ENCODE measurements around the gene OSMR.
A peak's percentile ranks its signal among the peaks of the same experiment; 100 is the strongest.

The OSMR gene

DNA sequence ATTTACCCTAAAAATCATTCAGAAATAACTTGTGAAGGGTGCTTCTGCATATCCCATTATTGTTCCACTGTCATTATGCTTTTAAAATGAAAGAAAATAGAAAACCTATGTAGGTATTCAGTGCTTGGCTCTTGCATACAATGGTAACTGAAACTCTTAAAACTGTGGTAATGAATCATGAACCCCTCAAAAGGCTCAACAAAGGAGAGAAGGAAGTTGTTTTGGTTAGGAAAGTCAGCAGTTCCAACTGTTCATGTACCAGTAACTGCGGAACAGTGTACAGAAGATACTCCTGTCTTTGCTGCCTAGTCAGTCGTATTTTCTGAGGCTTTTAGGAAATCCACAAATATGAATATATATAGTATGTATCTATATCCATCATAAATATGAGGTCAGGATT lies 96.1 kb downstream of the OSMR start:
- Histone ChIP-seq H3K79me1 (ENCODE audit: low read length) (no peaks in the 10 kb centered on the region), H3K27me3 (ENCODE audit: insufficient read depth, low read length) (no peaks in the 10 kb centered on the region), H3K9ac (ENCODE audit: low read length) (no peak overlapping the region), H4K12ac (ENCODE audit: low read depth, low read length) (no peak overlapping the region), H3K4me1 (ENCODE audit: control insufficient read depth in 1 of 2, insufficient read depth in 2 of 2, low read length in 2 of 2) (no peaks in the 10 kb centered on the region), H2AK5ac (ENCODE audit: low read length) (no peak overlapping the region), H3K9me3 (ENCODE audit: insufficient read depth, low read depth, low read length) (no peaks in the 10 kb centered on the region), H4K91ac (ENCODE audit: low read depth, low read length) (no peak overlapping the region), H2BK5ac (ENCODE audit: low read depth, low read length, poor library complexity) (no peak overlapping the region), H3K4me2 (ENCODE audit: low read length) (no peak overlapping the region), H3K18ac (ENCODE audit: low read length) (no peak overlapping the region), H2AFZ (ENCODE audit: insufficient read depth, low read length, poor library complexity) (no peak overlapping the region), H3K27ac (ENCODE audit: low read depth, low read length) (no peak overlapping the region), H3K14ac (ENCODE audit: low read length) (no peak overlapping the region), H3K36me3 (ENCODE audit: control insufficient read depth in 1 of 2, insufficient read depth in 2 of 2, low read length in 2 of 2) (peaks cover 8 to 10% of the 10 kb centered on the region in 2 experiments), H3K79me2 (ENCODE audit: control insufficient read depth, insufficient read depth, low read length, poor library complexity) (no peaks in the 10 kb centered on the region), H2BK120ac (ENCODE audit: insufficient read depth, low read length, poor library complexity) (no peak overlapping the region), H4K8ac (ENCODE audit: low read depth, low read length) (no peak overlapping the region), H3K23ac (ENCODE audit: low read length) (no peak overlapping the region), H2BK12ac (ENCODE audit: low read length) (no peak overlapping the region), H3K4ac (ENCODE audit: low read depth, low read length) (no peak overlapping the region), H3K4me3 (ENCODE audit: low read depth, low read length) (no peak overlapping the region)
- no peak for DNase-seq
- no CpG with 5 or more reads among the region's 2 CpGs for WGBS (ENCODE audit: extremely low coverage, insufficient coverage, insufficient read length)

DNA sequence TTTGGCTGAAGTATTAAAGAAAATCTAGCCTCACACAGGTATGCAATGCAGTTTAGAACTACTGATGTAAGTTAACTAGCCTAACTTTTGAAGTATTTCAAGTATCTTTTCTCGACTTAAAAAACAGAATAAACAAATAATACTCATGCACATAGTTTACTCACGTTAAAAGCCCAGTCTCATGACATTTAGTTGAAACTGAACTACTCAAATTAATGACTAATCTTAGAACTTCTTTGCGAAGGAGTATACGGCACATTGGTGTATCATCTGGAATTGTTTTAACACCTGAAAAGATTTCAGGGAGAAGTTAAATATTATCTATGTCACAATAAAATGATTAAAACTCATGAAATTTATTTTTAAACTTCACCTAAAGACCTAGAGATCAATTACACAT lies 98.5 kb downstream of the OSMR start:
- Histone ChIP-seq H3K27ac (ENCODE audit: low read depth, low read length) (no peak overlapping the region), H3K23ac (ENCODE audit: low read length) (no peak overlapping the region), H2AFZ (ENCODE audit: insufficient read depth, low read length, poor library complexity) (no peak overlapping the region), H3K18ac (ENCODE audit: low read length) (no peak overlapping the region), H2BK12ac (ENCODE audit: low read length) (no peak overlapping the region), H3K79me2 (ENCODE audit: control insufficient read depth, insufficient read depth, low read length, poor library complexity) (no peaks in the 10 kb centered on the region), H3K9me3 (ENCODE audit: insufficient read depth, low read depth, low read length) (no peaks in the 10 kb centered on the region), H3K4me1 (ENCODE audit: control insufficient read depth in 1 of 2, insufficient read depth in 2 of 2, low read length in 2 of 2) (no peaks in the 10 kb centered on the region), H2BK5ac (ENCODE audit: low read depth, low read length, poor library complexity) (no peak overlapping the region), H3K9ac (ENCODE audit: low read length) (no peak overlapping the region), H2AK5ac (ENCODE audit: low read length) (no peak overlapping the region), H4K12ac (ENCODE audit: low read depth, low read length) (no peak overlapping the region), H4K91ac (ENCODE audit: low read depth, low read length) (no peak overlapping the region), H3K14ac (ENCODE audit: low read length) (no peak overlapping the region), H4K8ac (ENCODE audit: low read depth, low read length) (no peak overlapping the region), H3K4me2 (ENCODE audit: low read length) (no peak overlapping the region), H3K36me3 (ENCODE audit: control insufficient read depth in 1 of 2, insufficient read depth in 2 of 2, low read length in 2 of 2) (peaks cover 7% of the 10 kb centered on the region in 2 experiments), H3K4me3 (ENCODE audit: low read depth, low read length) (no peak overlapping the region), H3K27me3 (ENCODE audit: insufficient read depth, low read length) (no peaks in the 10 kb centered on the region), H3K79me1 (ENCODE audit: low read length) (no peaks in the 10 kb centered on the region), H3K4ac (ENCODE audit: low read depth, low read length) (no peak overlapping the region), H2BK120ac (ENCODE audit: insufficient read depth, low read length, poor library complexity) (no peak overlapping the region)
- WGBS (ENCODE audit: extremely low coverage, insufficient coverage, insufficient read length) = no CpG with 5 or more reads among the region's 4 CpGs
- no peak for DNase-seq

DNA sequence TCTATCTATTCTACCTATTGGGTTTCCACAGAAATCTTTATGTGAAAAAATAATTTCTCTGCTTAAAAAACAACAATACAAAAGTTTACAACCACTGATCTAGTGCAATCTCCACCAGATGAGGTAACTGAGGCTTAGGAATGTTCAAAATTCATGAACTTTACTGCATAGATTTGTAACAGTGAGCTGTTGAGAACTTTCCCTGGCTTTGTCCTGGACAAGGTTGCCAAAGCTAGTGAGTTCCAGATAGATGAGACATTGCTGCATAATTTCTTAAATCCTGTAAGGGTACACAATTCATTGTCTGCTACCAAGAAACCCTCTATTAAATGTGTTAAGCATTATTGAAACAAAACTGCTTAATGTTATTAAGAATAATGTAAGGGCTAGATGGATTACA lies 102.7 kb downstream of the OSMR start:
- no peak overlapping the region for H3K18ac ChIP-seq (ENCODE audit: low read length)
- no peaks in the 10 kb centered on the region for H3K27me3 ChIP-seq (ENCODE audit: insufficient read depth, low read length)
- DNase-seq = peak; percentile 1 to 66
- H3K4ac ChIP-seq (ENCODE audit: low read depth, low read length) = no peak overlapping the region
- no peak overlapping the region for H4K12ac ChIP-seq (ENCODE audit: low read depth, low read length)
- H3K79me2 ChIP-seq (ENCODE audit: control insufficient read depth, insufficient read depth, low read length, poor library complexity) = no peaks in the 10 kb centered on the region
- no peak overlapping the region for H4K91ac ChIP-seq (ENCODE audit: low read depth, low read length)
- no peak overlapping the region for H4K8ac ChIP-seq (ENCODE audit: low read depth, low read length)
- H2BK5ac ChIP-seq (ENCODE audit: low read depth, low read length, poor library complexity) = no peak overlapping the region
- no peaks in the 10 kb centered on the region for H3K79me1 ChIP-seq (ENCODE audit: low read length)
- H2AFZ ChIP-seq (ENCODE audit: insufficient read depth, low read length, poor library complexity) = no peak overlapping the region
- no peak overlapping the region for H3K4me2 ChIP-seq (ENCODE audit: low read length)
- no peak overlapping the region for H3K14ac ChIP-seq (ENCODE audit: low read length)
- H3K9me3 ChIP-seq (ENCODE audit: insufficient read depth, low read depth, low read length) = no peaks in the 10 kb centered on the region
- H3K4me3 ChIP-seq (ENCODE audit: low read depth, low read length) = no peak overlapping the region
- H2BK120ac ChIP-seq (ENCODE audit: insufficient read depth, low read length, poor library complexity) = no peak overlapping the region
- H3K9ac ChIP-seq (ENCODE audit: low read length) = no peak overlapping the region
- no peak overlapping the region for H3K27ac ChIP-seq (ENCODE audit: low read depth, low read length)
- H3K4me1 ChIP-seq (ENCODE audit: control insufficient read depth in 1 of 2, insufficient read depth in 2 of 2, low read length in 2 of 2) = no peaks in the 10 kb centered on the region
- H3K23ac ChIP-seq (ENCODE audit: low read length) = no peak overlapping the region
- H2AK5ac ChIP-seq (ENCODE audit: low read length) = no peak overlapping the region
- H2BK12ac ChIP-seq (ENCODE audit: low read length) = no peak overlapping the region
- peaks cover 2 to 7% of the 10 kb centered on the region in 2 experiments for H3K36me3 ChIP-seq (ENCODE audit: control insufficient read depth in 1 of 2, insufficient read depth in 2 of 2, low read length in 2 of 2)

DNA sequence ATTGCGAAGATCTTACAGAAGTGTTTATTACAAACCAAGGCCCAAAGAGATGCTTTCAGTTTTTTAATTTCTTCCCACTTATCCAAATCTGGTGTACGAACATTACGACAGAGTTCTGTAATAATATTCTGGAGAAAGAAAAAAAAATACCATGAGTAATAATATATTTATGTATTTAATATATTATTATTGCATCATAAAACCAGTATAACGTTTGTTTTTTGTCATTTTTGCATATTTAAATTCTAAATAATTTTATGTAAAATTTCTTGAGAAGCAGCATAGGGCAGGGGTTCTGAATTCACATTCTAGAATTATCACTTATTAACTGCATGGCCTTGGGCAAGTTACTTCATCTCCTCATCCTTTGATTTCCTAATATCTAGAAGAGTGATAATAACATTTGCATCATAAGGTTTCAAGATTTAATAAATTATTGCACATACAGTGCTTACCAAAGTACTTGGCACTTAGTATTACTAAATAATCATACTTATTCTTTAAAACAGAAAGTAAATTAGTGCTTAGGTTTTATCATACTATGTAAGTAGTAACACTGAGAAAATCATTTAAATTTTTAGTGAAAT lies 107.7 kb downstream of the OSMR start:
- no CpG with 5 or more reads among the region's 4 CpGs for WGBS (ENCODE audit: extremely low coverage, insufficient coverage, insufficient read length)

More for the DNA sequence above, 107.7 kb downstream of the OSMR start:
- Histone ChIP-seq H3K9ac (ENCODE audit: low read length) (no peak overlapping the region), H3K4me2 (ENCODE audit: low read length) (no peak overlapping the region), H4K91ac (ENCODE audit: low read depth, low read length) (no peak overlapping the region), H3K27me3 (ENCODE audit: insufficient read depth, low read length) (no peaks in the 10 kb centered on the region), H4K12ac (ENCODE audit: low read depth, low read length) (no peak overlapping the region), H2BK120ac (ENCODE audit: insufficient read depth, low read length, poor library complexity) (no peak overlapping the region), H3K27ac (ENCODE audit: low read depth, low read length) (no peak overlapping the region), H2BK12ac (ENCODE audit: low read length) (no peak overlapping the region), H3K4me1 (ENCODE audit: control insufficient read depth in 1 of 2, insufficient read depth in 2 of 2, low read length in 2 of 2) (no peaks in the 10 kb centered on the region), H4K8ac (ENCODE audit: low read depth, low read length) (no peak overlapping the region), H2BK5ac (ENCODE audit: low read depth, low read length, poor library complexity) (no peak overlapping the region), H2AK5ac (ENCODE audit: low read length) (no peak overlapping the region), H3K36me3 (ENCODE audit: control insufficient read depth in 1 of 2, insufficient read depth in 2 of 2, low read length in 2 of 2) (peaks cover 3 to 6% of the 10 kb centered on the region in 2 experiments), H3K79me2 (ENCODE audit: control insufficient read depth, insufficient read depth, low read length, poor library complexity) (no peaks in the 10 kb centered on the region), H3K14ac (ENCODE audit: low read length) (no peak overlapping the region), H3K9me3 (ENCODE audit: insufficient read depth, low read depth, low read length) (no peaks in the 10 kb centered on the region), H3K18ac (ENCODE audit: low read length) (no peak overlapping the region), H3K4ac (ENCODE audit: low read depth, low read length) (no peak overlapping the region), H3K4me3 (ENCODE audit: low read depth, low read length) (no peak overlapping the region), H3K79me1 (ENCODE audit: low read length) (no peaks in the 10 kb centered on the region), H2AFZ (ENCODE audit: insufficient read depth, low read length, poor library complexity) (no peak overlapping the region), H3K23ac (ENCODE audit: low read length) (no peak overlapping the region)
- DNase-seq = no peak

All from trophoblast cell (in vitro differentiated cells and primary cell).